ENCODE results near the gene KLRC4. TPM values are rescaled to one million over a fixed set of nuclear protein-coding genes. Genes with fewer than 3 reads are reported as not detected.
A peak's percentile ranks its signal among the peaks of the same experiment; 100 is the strongest.

KLRC4 gene
- total and polyA plus RNA-seq, 10 of the 15 experiments (the other 5 are each of a cell fraction or from before 2014, with no cell fraction given): 0.07 to 0.34 TPM; not detected in 8

GRCh38 chr12:10363914-10364814, 45.4 kb downstream of the KLRC4 start (continued):
- TF ChIP-seq EGR1 (IDR thresholded peaks at IDR 0.05; ENCODE audit: borderline replicate concordance in 1 of 2, low read depth in 2 of 2, low read length in 2 of 2): peak in 1 of 2 experiments; percentile 59; a peak in 2 of 3 replicates
- TF ChIP-seq, protein P1, sequence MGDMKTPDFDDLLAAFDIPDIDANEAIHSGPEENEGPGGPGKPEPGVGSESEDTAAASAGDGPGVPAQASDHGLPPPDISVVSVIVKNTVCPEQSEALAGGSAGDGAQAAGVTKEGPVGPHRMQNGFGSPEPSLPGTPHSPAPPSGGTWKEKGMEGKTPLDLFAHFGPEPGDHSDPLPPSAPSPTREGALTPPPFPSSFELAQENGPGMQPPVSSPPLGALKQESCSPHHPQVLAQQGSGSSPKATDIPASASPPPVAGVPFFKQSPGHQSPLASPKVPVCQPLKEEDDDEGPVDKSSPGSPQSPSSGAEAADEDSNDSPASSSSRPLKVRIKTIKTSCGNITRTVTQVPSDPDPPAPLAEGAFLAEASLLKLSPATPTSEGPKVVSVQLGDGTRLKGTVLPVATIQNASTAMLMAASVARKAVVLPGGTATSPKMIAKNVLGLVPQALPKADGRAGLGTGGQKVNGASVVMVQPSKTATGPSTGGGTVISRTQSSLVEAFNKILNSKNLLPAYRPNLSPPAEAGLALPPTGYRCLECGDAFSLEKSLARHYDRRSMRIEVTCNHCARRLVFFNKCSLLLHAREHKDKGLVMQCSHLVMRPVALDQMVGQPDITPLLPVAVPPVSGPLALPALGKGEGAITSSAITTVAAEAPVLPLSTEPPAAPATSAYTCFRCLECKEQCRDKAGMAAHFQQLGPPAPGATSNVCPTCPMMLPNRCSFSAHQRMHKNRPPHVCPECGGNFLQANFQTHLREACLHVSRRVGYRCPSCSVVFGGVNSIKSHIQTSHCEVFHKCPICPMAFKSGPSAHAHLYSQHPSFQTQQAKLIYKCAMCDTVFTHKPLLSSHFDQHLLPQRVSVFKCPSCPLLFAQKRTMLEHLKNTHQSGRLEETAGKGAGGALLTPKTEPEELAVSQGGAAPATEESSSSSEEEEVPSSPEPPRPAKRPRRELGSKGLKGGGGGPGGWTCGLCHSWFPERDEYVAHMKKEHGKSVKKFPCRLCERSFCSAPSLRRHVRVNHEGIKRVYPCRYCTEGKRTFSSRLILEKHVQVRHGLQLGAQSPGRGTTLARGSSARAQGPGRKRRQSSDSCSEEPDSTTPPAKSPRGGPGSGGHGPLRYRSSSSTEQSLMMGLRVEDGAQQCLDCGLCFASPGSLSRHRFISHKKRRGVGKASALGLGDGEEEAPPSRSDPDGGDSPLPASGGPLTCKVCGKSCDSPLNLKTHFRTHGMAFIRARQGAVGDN (IDR thresholded peaks at IDR 0.05): no peak

- in situ Hi-C loops (cut with MboI): no loop called here
- POLR2A ChIA-PET: interaction anchor here (4.1 kb wide), 2 partner anchors 29 to 32 kb away, joined by 20 to 24 read pairs; no protein-coding TSS in a partner anchor
Observed at GRCh38 chr12:10363658-10363913, 46.0 kb downstream of the KLRC4 start.

More at GRCh38 chr12:10363658-10363913, 46.0 kb downstream of the KLRC4 start:
- ChIA-PET RAD21 (ENCODE audit: unreplicated experiment) (interaction anchor here (1.3 to 6.0 kb wide), 3 partner anchors 30 to 178 kb away, joined by 3 to 75 read pairs (median 21); no protein-coding TSS in a partner anchor), CTCF (interaction anchor here (1.2 kb wide), 1 partner anchor 198 kb away, joined by 4 read pairs; no protein-coding TSS in a partner anchor), SMC1A (ENCODE audit: uncharacterized antibody, unreplicated experiment) (interaction anchor here (1.3 to 6.5 kb wide), 5 partner anchors 28 to 197 kb away, joined by 4 to 67 read pairs (median 41); no protein-coding TSS in a partner anchor)
- intact Hi-C loops (cut with micrococcal nuclease; ENCODE audit: unreplicated experiment): no loop called here
- Histone ChIP-seq H3K4me3 (peak overlapping the region; percentile 72; the same call in 1 of the 2 replicates), H3K79me2 (ENCODE audit: control insufficient read depth, insufficient read depth, low read length) (no peaks in the 10 kb centered on the region), H2AFZ (ENCODE audit: control insufficient read depth, low read depth, low read length) (no peak overlapping the region), H4K20me1 (ENCODE audit: control insufficient read depth, insufficient read depth) (no peaks in the 10 kb centered on the region), H3K27me3 (replicated peaks in 1 of 2; ENCODE audit: control insufficient read depth in 2 of 2, insufficient read depth in 2 of 2, low read length in 1 of 2) (no peaks in the 10 kb centered on the region), H3K27ac (ENCODE audit: control insufficient read depth, insufficient read depth) (peak overlapping the region; percentile 72), H3K4me2 (ENCODE audit: control insufficient read depth, insufficient read depth) (peak overlapping the region; percentile 100), H3K9me3 (replicated peaks; ENCODE audit: control insufficient read depth, insufficient read depth, low read length) (peaks cover 6% of the 10 kb centered on the region; the same call in 2 of the 3 replicates), H3K36me3 (ENCODE audit: control insufficient read depth in 2 of 2, insufficient read depth in 2 of 2, low read length in 1 of 2) (no peaks in the 10 kb centered on the region; a peak in 1 of 4 replicates), H3K4me1 (ENCODE audit: control insufficient read depth, insufficient read depth, low read length) (peaks cover 21% of the 10 kb centered on the region), H3K9ac (ENCODE audit: control insufficient read depth, insufficient read depth, low read length) (peak overlapping the region; percentile 71)
- no TSS peak for BruUV-seq (replicated peaks)
- DNase-seq (ENCODE audit: low read depth, low spot score) (no peak), ATAC-seq (no peak), FAIRE-seq (no peak)
- 78% methylated on average over 5 of the region's 5 CpGs for WGBS (ENCODE audit: insufficient coverage, insufficient replicate concordance, low lambda C conversion rate, missing lambda C conversion rate)
- TF ChIP-seq IKZF1 (conservative IDR thresholded peaks at IDR 0.05): no peak
- peak in 1 of 2 experiments; percentile 30; a peak in 1 of 3 replicates for TF ChIP-seq EGR1 (IDR thresholded peaks at IDR 0.05; ENCODE audit: borderline replicate concordance in 1 of 2, low read depth in 2 of 2, low read length in 2 of 2)
